HCT116 (cell line): ENCODE results near the gene LINGO1. TPM values are rescaled to one million over a fixed set of nuclear protein-coding genes. Genes with fewer than 3 reads are reported as not detected.

ENCODE experiments used
- ATAC-seq: fragments of 200-7000 bp; cut with Tn5 transposase; 2 replicates; pipeline ENCODE4 v1.9.1; 2020; ENCODE audit warnings: mild to moderate bottlenecking, moderate library complexity
- BruUV-seq: library from RNA; stranded (reverse); fragments of 400-500 nt; replicated peaks from 2 replicates; lab custom pipeline; 2021; lab: Mats Ljungman, UMichigan
- CTCF ChIA-PET: fragments of 300-600 bp; sonication (Branson Sonifier 250); formaldehyde crosslinking; loops from one replicate; lab custom pipeline; 2021; ENCODE audit warnings: antibody characterized with exemption; lab: Charles Lee
- POLR2A ChIA-PET: fragments of 300-600, 350-600 bp; sonication (Branson Sonifier 250); formaldehyde crosslinking; loops from one replicate; lab custom pipeline; 2021; ENCODE audit warnings: antibody characterized with exemption; lab: Charles Lee
- RAD21 ChIA-PET, 2 experiments: fragments of 300-600 bp; sonication (Branson Sonifier 250); formaldehyde crosslinking; loops; one replicate each; lab custom pipeline; 2023; ENCODE audit warnings: low total read pairs in 2 of 2; ENCODE audit not compliant: uncharacterized antibody in 2 of 2, unreplicated experiment in 2 of 2, low non-redundant PET in 1 of 2; lab: Charles Lee
- DNase-seq: peaks from one replicate; pipeline ENCODE4 v3.0.0-alpha.2; 2010; ENCODE audit warnings: low read depth, low spot score
- H2AFZ ChIP-seq: fragments of 200-600 bp; shearing (Covaris generic), sonication (generic); 2 replicates; pipeline ENCODE4 v1.6.1; 2017; ENCODE audit warnings: low read depth, mixed run types, mixed read lengths, antibody characterized with exemption, low read length; ENCODE audit not compliant: poor library complexity, severe bottlenecking
- H3K27ac ChIP-seq: 2 replicates; pipeline ENCODE4 v1.5.1; 2012; ENCODE audit warnings: low read depth, low read length
- H3K27me3 ChIP-seq: fragments of 200-600 bp; sonication (generic); 2 replicates; pipeline ENCODE4 v1.6.1; 2016; ENCODE audit warnings: mixed run types, low read length, mixed read lengths; ENCODE audit not compliant: insufficient read depth
- H3K36me3 ChIP-seq, 2 experiments: fragments of 200-500 bp in 1 of 2; fragments of 200-600 bp in 1 of 2; sonication (Bioruptor generic) in 1 of 2; sonication (generic) in 1 of 2; 2 replicates each; pipeline versions ENCODE4 v1.5.1 to v1.6.1; 2014 to 2016; ENCODE audit warnings: low read length in 2 of 2, inconsistent platforms in 1 of 2, mixed read lengths in 1 of 2, mixed run types in 1 of 2; ENCODE audit not compliant: insufficient read depth in 2 of 2, control insufficient read depth in 1 of 2
- H3K4me1 ChIP-seq, 2 experiments: fragments of 200-600 bp in 1 of 2; sonication (generic) in 1 of 2; 2 replicates each; pipeline versions ENCODE4 v1.5.1 to v1.6.1; 2012 to 2017; ENCODE audit warnings: low read length in 2 of 2, inconsistent platforms in 1 of 2, mild to moderate bottlenecking in 1 of 2, mixed read lengths in 1 of 2, mixed run types in 1 of 2, moderate library complexity in 1 of 2; ENCODE audit not compliant: insufficient read depth in 2 of 2, control insufficient read depth in 1 of 2
- H3K4me2 ChIP-seq: fragments of 200-600 bp; sonication (generic); 2 replicates; pipeline ENCODE4 v1.6.1; 2017; ENCODE audit warnings: mixed run types, low read length, mixed read lengths
- H3K4me3 ChIP-seq, 2 experiments: fragments of 200-600 bp in 1 of 2; sonication (generic) in 1 of 2; replicated peaks in 1 of 2; 2 replicates each; pipeline ENCODE4 v1.5.1; 2011 to 2016; ENCODE audit warnings: low read length in 2 of 2, control low read depth in 1 of 2, low read depth in 1 of 2, mild to moderate bottlenecking in 1 of 2, mixed read lengths in 1 of 2, mixed run types in 1 of 2
- H3K79me2 ChIP-seq: fragments of 200-600 bp; sonication (generic); 2 replicates; pipeline ENCODE4 v1.6.1; 2017; ENCODE audit warnings: mild to moderate bottlenecking, mixed run types, low read length, moderate library complexity, mixed read lengths; ENCODE audit not compliant: insufficient read depth
- H3K9ac ChIP-seq: fragments of 200-600 bp; sonication (generic); 2 replicates; pipeline ENCODE4 v1.6.1; 2016; ENCODE audit warnings: low read length, mixed read lengths
- H3K9me2 ChIP-seq: fragments of 200-600 bp; sonication (generic), shearing (Covaris generic); 2 replicates; pipeline ENCODE4 v1.6.1; 2017; ENCODE audit warnings: mixed run types, mild to moderate bottlenecking, moderate library complexity; ENCODE audit not compliant: insufficient read depth
- H3K9me3 ChIP-seq, 2 experiments: fragments of 200-500 bp in 1 of 2; fragments of 200-600 bp in 1 of 2; sonication (Bioruptor generic) in 1 of 2; sonication (generic) in 1 of 2; 2 replicates each; pipeline ENCODE4 v1.6.1; 2014 to 2017; ENCODE audit warnings: low read length in 2 of 2, mixed read lengths in 2 of 2, inconsistent platforms in 1 of 2, low read depth in 1 of 2, mild to moderate bottlenecking in 1 of 2, mixed run types in 1 of 2, moderate library complexity in 1 of 2; ENCODE audit not compliant: control insufficient read depth in 1 of 2, insufficient read depth in 1 of 2
- H4K20me1 ChIP-seq: fragments of 200-600 bp; sonication (generic), shearing (Covaris generic); 2 replicates; pipeline ENCODE4 v1.6.1; 2017; ENCODE audit warnings: mixed run types, mild to moderate bottlenecking, moderate library complexity; ENCODE audit not compliant: insufficient read depth
- ATF3 ChIP-seq: IDR thresholded peaks from 2 replicates; pipeline ENCODE4 v1.6.1; 2012
- CBX3 ChIP-seq: IDR thresholded peaks from 2 replicates; pipeline ENCODE4 v1.6.1; 2012; ENCODE audit warnings: low read depth
- EGR1 ChIP-seq: IDR thresholded peaks from 2 replicates; pipeline ENCODE4 v1.6.1; 2012; ENCODE audit warnings: low read depth
- ELF1 ChIP-seq: IDR thresholded peaks from 2 replicates; pipeline ENCODE4 v1.6.1; 2012; ENCODE audit warnings: low read depth, borderline replicate concordance
- EZH2 ChIP-seq: fragments of 200-600 bp; sonication (generic); IDR thresholded peaks from 2 replicates; pipeline ENCODE4 v1.6.1; 2017; ENCODE audit warnings: antibody characterized with exemption, mixed run types
- FOSL1 ChIP-seq: IDR thresholded peaks from 2 replicates; pipeline ENCODE4 v1.6.1; 2012; ENCODE audit warnings: low read depth
- POLR2AphosphoS5 ChIP-seq: IDR thresholded peaks from 2 replicates; pipeline ENCODE4 v1.6.1; 2011; ENCODE audit warnings: mild to moderate bottlenecking, low read depth, low read length, moderate library complexity
- SIN3A ChIP-seq: IDR thresholded peaks from 2 replicates; pipeline ENCODE4 v1.6.1; 2012; ENCODE audit warnings: low read depth
- ZNF274 ChIP-seq: fragments of 200-500 bp; sonication (Bioruptor generic); IDR thresholded peaks from 2 replicates; pipeline ENCODE4 v1.6.1; 2014; ENCODE audit warnings: mild to moderate bottlenecking, low read depth, low read length, inconsistent platforms
- intact Hi-C: fragments of 100-400 bp; cut with micrococcal nuclease; formaldehyde crosslinking; loops from 2 replicates; pipeline ENCODE4 v1.10.0; 2022
- total RNA-seq: library from RNA; stranded (reverse); gene quantifications from one replicate; pipeline ENCODE4 v1.2.1, GENCODE V29; 2021; ENCODE audit not compliant: unreplicated experiment
- TF ChIP-seq, protein P1 (sequence below), 3 experiments: fragments of 200-600 bp in 1 of 3; sonication (generic) in 1 of 3; IDR thresholded peaks in 2 of 3; conservative IDR thresholded peaks in 1 of 3; 2 replicates each; pipeline ENCODE4 v1.5.1; 2012 to 2017; ENCODE audit warnings: low read depth in 2 of 3, low read length in 2 of 3, antibody characterized with exemption in 1 of 3, borderline replicate concordance in 1 of 3, control low read depth in 1 of 3, mild to moderate bottlenecking in 1 of 3, mixed read lengths in 1 of 3, mixed run types in 1 of 3, moderate library complexity in 1 of 3; ENCODE audit not compliant: insufficient read depth in 1 of 3
- TF ChIP-seq, protein P2 (sequence below): IDR thresholded peaks from 2 replicates; pipeline ENCODE4 v1.6.1; 2011; ENCODE audit warnings: mild to moderate bottlenecking, low read length, moderate library complexity; ENCODE audit not compliant: insufficient replicate concordance; ENCODE audit errors: extremely low read depth
- TF ChIP-seq, protein P3 (sequence below): IDR thresholded peaks from 2 replicates; pipeline ENCODE4 v1.6.1; 2012; ENCODE audit warnings: low read depth

Gene LINGO1
- total RNA-seq, 1 experiment from 2014 or later, result 15.6 TPM

GRCh38 chr15:77610731-77611130 lies 22.0 kb downstream of the LINGO1 start:
- ATAC-seq, result no peak
- H3K9ac ChIP-seq, result no peak overlapping the region
- ChIA-PET CTCF (interaction anchor here (1.7 kb wide), 1 partner anchor 23 kb away, joined by 5 read pairs; no protein-coding TSS in a partner anchor), POLR2A (no interaction called here), RAD21 (no interaction called here)
- TF ChIP-seq FOSL1, result no peak
- no peak for TF ChIP-seq CBX3
- no peak for TF ChIP-seq POLR2AphosphoS5
- TF ChIP-seq ZNF274, result no peak
- TF ChIP-seq, protein P1, sequence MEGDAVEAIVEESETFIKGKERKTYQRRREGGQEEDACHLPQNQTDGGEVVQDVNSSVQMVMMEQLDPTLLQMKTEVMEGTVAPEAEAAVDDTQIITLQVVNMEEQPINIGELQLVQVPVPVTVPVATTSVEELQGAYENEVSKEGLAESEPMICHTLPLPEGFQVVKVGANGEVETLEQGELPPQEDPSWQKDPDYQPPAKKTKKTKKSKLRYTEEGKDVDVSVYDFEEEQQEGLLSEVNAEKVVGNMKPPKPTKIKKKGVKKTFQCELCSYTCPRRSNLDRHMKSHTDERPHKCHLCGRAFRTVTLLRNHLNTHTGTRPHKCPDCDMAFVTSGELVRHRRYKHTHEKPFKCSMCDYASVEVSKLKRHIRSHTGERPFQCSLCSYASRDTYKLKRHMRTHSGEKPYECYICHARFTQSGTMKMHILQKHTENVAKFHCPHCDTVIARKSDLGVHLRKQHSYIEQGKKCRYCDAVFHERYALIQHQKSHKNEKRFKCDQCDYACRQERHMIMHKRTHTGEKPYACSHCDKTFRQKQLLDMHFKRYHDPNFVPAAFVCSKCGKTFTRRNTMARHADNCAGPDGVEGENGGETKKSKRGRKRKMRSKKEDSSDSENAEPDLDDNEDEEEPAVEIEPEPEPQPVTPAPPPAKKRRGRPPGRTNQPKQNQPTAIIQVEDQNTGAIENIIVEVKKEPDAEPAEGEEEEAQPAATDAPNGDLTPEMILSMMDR (IDR thresholded peaks at IDR 0.05 in 2 of 3, conservative IDR thresholded peaks at IDR 0.05 in 1 of 3; ENCODE audit: borderline replicate concordance in 1 of 3, insufficient read depth in 1 of 3, low read depth in 2 of 3, low read length in 2 of 3), result no peak
- no peak for TF ChIP-seq SIN3A
- BruUV-seq, result no TSS peak
- no peak overlapping the region for H2AFZ ChIP-seq
- no peaks in the 10 kb centered on the region for H4K20me1 ChIP-seq
- no peaks in the 10 kb centered on the region for H3K79me2 ChIP-seq
- peaks cover 5 to 47% of the 10 kb centered on the region in 2 experiments; a peak in 3 of 4 replicates for H3K4me1 ChIP-seq
- no peak for DNase-seq
- no peaks in the 10 kb centered on the region for H3K36me3 ChIP-seq
- H3K4me2 ChIP-seq, result no peak overlapping the region
- H3K27ac ChIP-seq, result no peak overlapping the region
- intact Hi-C loops, result no loop called here
- no peaks in the 10 kb centered on the region for H3K27me3 ChIP-seq
- no peak overlapping the region for H3K4me3 ChIP-seq
- H3K9me3 ChIP-seq, result no peaks in the 10 kb centered on the region
- H3K9me2 ChIP-seq, result no peaks in the 10 kb centered on the region

DNA sequence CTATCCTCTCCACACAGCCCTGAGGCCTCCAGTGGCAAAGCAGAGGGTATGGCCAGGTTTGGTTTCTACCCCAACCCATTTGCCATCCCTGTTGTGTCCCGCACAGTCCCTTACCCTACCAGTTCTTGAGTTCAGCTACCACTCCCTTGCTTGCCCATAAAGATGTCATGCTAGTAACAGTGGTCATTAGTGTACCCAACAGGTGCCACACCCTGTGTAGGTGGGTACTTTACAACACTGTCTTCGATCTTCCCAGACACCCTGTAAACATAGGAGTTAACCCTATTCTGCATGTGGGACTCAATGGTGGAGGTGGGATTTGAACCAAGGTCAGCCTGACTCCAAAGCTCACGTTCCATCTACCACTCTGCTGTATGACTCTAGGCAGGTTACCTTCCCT lies 23.2 kb downstream of the LINGO1 start:
- Histone ChIP-seq H4K20me1 (no peaks in the 10 kb centered on the region), H3K27me3 (no peaks in the 10 kb centered on the region), H3K27ac (no peak overlapping the region), H3K9ac (no peak overlapping the region), H3K9me2 (no peaks in the 10 kb centered on the region), H3K79me2 (no peaks in the 10 kb centered on the region), H3K4me1 (peaks cover 5 to 55% of the 10 kb centered on the region in 2 experiments; a peak in 3 of 4 replicates), H3K9me3 (no peaks in the 10 kb centered on the region), H3K4me3 (no peak overlapping the region), H3K36me3 (no peaks in the 10 kb centered on the region), H3K4me2 (no peak overlapping the region), H2AFZ (no peak overlapping the region)
- ATAC-seq (no peak), DNase-seq (no peak)
- no peak for TF ChIP-seq ELF1
- no peak for TF ChIP-seq EZH2
- no peak for TF ChIP-seq ATF3
- TF ChIP-seq, protein P2, sequence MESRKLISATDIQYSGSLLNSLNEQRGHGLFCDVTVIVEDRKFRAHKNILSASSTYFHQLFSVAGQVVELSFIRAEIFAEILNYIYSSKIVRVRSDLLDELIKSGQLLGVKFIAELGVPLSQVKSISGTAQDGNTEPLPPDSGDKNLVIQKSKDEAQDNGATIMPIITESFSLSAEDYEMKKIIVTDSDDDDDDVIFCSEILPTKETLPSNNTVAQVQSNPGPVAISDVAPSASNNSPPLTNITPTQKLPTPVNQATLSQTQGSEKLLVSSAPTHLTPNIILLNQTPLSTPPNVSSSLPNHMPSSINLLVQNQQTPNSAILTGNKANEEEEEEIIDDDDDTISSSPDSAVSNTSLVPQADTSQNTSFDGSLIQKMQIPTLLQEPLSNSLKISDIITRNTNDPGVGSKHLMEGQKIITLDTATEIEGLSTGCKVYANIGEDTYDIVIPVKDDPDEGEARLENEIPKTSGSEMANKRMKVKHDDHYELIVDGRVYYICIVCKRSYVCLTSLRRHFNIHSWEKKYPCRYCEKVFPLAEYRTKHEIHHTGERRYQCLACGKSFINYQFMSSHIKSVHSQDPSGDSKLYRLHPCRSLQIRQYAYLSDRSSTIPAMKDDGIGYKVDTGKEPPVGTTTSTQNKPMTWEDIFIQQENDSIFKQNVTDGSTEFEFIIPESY, result no peak
- no peak for TF ChIP-seq EGR1
- no peak for TF ChIP-seq ZNF274
- TF ChIP-seq, protein P3, sequence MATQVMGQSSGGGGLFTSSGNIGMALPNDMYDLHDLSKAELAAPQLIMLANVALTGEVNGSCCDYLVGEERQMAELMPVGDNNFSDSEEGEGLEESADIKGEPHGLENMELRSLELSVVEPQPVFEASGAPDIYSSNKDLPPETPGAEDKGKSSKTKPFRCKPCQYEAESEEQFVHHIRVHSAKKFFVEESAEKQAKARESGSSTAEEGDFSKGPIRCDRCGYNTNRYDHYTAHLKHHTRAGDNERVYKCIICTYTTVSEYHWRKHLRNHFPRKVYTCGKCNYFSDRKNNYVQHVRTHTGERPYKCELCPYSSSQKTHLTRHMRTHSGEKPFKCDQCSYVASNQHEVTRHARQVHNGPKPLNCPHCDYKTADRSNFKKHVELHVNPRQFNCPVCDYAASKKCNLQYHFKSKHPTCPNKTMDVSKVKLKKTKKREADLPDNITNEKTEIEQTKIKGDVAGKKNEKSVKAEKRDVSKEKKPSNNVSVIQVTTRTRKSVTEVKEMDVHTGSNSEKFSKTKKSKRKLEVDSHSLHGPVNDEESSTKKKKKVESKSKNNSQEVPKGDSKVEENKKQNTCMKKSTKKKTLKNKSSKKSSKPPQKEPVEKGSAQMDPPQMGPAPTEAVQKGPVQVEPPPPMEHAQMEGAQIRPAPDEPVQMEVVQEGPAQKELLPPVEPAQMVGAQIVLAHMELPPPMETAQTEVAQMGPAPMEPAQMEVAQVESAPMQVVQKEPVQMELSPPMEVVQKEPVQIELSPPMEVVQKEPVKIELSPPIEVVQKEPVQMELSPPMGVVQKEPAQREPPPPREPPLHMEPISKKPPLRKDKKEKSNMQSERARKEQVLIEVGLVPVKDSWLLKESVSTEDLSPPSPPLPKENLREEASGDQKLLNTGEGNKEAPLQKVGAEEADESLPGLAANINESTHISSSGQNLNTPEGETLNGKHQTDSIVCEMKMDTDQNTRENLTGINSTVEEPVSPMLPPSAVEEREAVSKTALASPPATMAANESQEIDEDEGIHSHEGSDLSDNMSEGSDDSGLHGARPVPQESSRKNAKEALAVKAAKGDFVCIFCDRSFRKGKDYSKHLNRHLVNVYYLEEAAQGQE, result no peak
- ChIA-PET POLR2A (interaction anchor here (1.7 kb wide), 1 partner anchor 10 kb away, joined by 6 read pairs; no protein-coding TSS in a partner anchor), CTCF (interaction anchor here (1.6 to 2.2 kb wide), 2 partner anchors 8 to 24 kb away, joined by 10 to 18 read pairs; partner anchors contain the start of gene LINGO1), RAD21 (no interaction called here)
- BruUV-seq, result no TSS peak
- intact Hi-C loops, result no loop called here
